ENCODE measurements around the gene SCGB3A1. TPM values are rescaled to one million over a fixed set of nuclear protein-coding genes. Genes with fewer than 3 reads are reported as not detected.

Gene SCGB3A1
- total and polyA plus RNA-seq, 5 donors = not detected

DNA sequence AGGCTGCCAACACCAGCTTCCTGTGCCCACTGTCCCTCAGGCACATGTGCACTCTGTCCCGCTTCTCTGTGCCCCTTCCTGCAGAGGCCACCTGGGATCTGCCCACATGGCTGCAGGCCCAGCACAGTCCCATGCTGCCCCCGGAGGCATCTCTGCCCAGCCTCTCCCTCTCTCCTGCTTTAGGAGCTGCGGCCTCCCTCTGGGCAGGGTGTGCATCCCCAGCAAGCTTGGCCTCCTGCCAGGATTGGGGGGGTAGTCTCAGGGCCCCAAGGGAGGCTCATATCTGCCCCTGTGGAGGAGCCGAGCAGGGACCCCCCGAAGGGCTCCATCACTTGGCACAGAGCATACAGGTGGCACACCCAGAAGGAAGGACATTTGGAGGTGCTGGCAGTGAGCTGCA is 33.3 kb upstream of the SCGB3A1 start:
- intact Hi-C loops (cut with DNase I) = no loop called here
- Histone ChIP-seq H3K4me3 (ENCODE audit: low read length) (no peak overlapping the region), H3K27ac (ENCODE audit: low read length) (no peak overlapping the region), H3K27me3 (ENCODE audit: control insufficient read depth, insufficient read depth) (no peaks in the 10 kb centered on the region), H3K4me1 (ENCODE audit: control insufficient read depth, insufficient read depth, low read length) (no peaks in the 10 kb centered on the region), H3K9me3 (ENCODE audit: control insufficient read depth, low read length) (no peaks in the 10 kb centered on the region)
- DNase-seq (peak in 2 of 3 donors; percentile 40 to 65), ATAC-seq (no peak)
- WGBS = 49% methylated on average over 5 of the region's 5 CpGs

DNA sequence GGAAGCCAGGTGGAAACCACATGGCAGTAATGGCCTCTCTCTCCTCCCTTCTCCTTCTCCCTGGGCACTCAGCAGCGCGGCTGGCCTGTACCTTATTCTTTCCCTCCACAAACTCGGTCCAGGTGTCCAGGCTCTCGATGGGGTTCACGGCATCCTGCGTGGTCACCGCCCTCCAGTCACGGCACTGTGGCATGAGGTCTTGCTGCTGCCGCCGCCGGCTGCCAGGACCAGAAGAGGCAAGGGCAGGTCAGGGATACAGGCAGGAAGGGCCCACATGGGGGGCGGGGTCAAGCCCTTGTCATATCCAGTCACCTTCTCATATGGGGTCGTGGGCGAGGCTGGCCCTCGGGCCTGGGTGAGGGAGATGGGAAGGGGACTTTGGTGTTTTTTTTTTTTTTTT is 32.5 kb upstream of the SCGB3A1 start:
- ATAC-seq (no peak), DNase-seq (peak in 2 of 3 donors; percentile 35 to 46)
- no peaks in the 10 kb centered on the region for H3K9me3 ChIP-seq (ENCODE audit: control insufficient read depth, low read length)
- no peak overlapping the region for H3K27ac ChIP-seq (ENCODE audit: low read length)
- WGBS = 86% methylated on average over 15 of the region's 15 CpGs
- H3K4me1 ChIP-seq (ENCODE audit: control insufficient read depth, insufficient read depth, low read length) = no peaks in the 10 kb centered on the region
- intact Hi-C loops (cut with DNase I) = no loop called here
- H3K27me3 ChIP-seq (ENCODE audit: control insufficient read depth, insufficient read depth) = no peaks in the 10 kb centered on the region
- H3K4me3 ChIP-seq (ENCODE audit: low read length) = no peak overlapping the region

DNA sequence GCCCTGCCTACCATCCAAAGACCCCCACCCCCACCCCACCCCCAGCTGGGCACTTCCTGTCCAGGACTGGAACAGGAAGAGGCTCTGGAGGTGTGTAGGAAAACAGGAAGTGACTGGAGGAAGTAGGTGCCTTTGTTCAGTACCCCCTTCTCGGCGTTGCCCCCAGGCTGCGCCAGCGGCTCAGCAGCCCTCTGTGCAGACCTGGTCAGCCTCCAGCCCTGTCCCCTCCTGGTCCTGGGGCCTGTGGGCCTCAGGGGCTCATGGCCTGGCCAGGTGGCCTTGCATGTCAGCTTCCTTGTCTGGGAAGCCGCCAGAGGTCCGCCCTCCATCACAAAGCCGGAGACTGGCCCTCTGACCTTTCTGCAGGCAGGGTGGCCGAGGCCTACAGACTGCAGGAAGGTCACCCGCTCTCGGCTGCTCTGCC is 32.1 kb upstream of the SCGB3A1 start:
- Histone ChIP-seq H3K4me3 (ENCODE audit: low read length) (no peak overlapping the region), H3K4me1 (ENCODE audit: control insufficient read depth, insufficient read depth, low read length) (no peaks in the 10 kb centered on the region), H3K27me3 (ENCODE audit: control insufficient read depth, insufficient read depth) (no peaks in the 10 kb centered on the region), H3K9me3 (ENCODE audit: control insufficient read depth, low read length) (no peaks in the 10 kb centered on the region), H3K27ac (ENCODE audit: low read length) (no peak overlapping the region)
- DNase-seq = peak in 2 of 3 donors; percentile 46 to 50
- ATAC-seq = no peak
- intact Hi-C loops (cut with DNase I) = no loop called here
- 74% methylated on average over 10 of the region's 10 CpGs for WGBS

DNA sequence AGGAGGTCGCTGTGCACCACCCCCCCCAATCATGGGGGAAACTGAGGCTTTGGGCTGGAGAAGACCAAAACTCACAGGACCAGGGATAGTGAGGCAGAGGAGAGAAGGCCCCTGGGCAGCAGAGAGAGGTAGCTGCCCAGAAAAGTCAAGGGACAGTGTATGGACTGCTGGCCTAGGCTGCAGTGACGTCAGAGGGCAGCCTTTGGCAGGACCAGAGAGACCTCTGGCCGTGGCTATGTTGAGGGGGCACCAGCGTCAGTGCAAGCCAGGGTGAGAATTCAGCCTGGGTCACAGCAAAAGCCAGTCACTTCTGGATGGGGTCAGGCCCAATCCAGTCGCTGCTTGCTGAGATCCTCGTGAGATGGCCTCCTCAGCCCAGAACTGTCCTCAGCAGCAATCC is 31.6 kb upstream of the SCGB3A1 start:
- ATAC-seq = no peak
- Histone ChIP-seq H3K4me1 (ENCODE audit: control insufficient read depth, insufficient read depth, low read length) (no peaks in the 10 kb centered on the region), H3K27ac (ENCODE audit: low read length) (no peak overlapping the region), H3K4me3 (ENCODE audit: low read length) (no peak overlapping the region), H3K27me3 (ENCODE audit: control insufficient read depth, insufficient read depth) (no peaks in the 10 kb centered on the region), H3K9me3 (ENCODE audit: control insufficient read depth, low read length) (no peaks in the 10 kb centered on the region)
- intact Hi-C loops (cut with DNase I) = no loop called here
- peak in 2 of 3 donors; percentile 22 to 23 for DNase-seq
- 85% methylated on average over 6 of the region's 6 CpGs for WGBS

DNA sequence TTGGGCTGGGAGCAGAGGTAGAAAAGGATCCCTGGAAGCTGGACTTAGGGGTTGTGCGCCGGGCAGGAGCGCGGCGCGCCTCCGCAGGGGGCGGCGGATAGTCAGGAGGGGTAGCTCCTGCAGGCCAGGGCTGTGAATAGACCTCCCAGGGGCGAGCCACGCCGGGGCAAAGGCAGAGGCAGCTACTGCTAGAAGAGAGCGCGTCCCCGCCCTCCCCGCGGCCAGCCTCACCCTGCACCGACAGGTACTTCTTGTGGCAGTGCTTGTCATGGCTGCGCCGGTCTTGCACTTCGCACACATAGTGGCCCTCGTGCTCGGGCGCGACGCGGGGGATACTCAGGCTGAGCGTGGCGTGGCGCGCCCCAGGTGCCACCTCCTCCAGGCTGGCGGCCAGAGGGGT is 30.0 kb upstream of the SCGB3A1 start:
- Histone ChIP-seq H3K27me3 (ENCODE audit: control insufficient read depth, insufficient read depth) (no peaks in the 10 kb centered on the region), H3K4me3 (ENCODE audit: low read length) (no peak overlapping the region), H3K4me1 (ENCODE audit: control insufficient read depth, insufficient read depth, low read length) (no peaks in the 10 kb centered on the region), H3K9me3 (ENCODE audit: control insufficient read depth, low read length) (no peaks in the 10 kb centered on the region), H3K27ac (ENCODE audit: low read length) (no peak overlapping the region)
- no peak for ATAC-seq
- WGBS = 84% methylated on average over 32 of the region's 32 CpGs
- intact Hi-C loops (cut with DNase I) = no loop called here
- DNase-seq = peak in 1 of 3 donors; percentile 46

DNA sequence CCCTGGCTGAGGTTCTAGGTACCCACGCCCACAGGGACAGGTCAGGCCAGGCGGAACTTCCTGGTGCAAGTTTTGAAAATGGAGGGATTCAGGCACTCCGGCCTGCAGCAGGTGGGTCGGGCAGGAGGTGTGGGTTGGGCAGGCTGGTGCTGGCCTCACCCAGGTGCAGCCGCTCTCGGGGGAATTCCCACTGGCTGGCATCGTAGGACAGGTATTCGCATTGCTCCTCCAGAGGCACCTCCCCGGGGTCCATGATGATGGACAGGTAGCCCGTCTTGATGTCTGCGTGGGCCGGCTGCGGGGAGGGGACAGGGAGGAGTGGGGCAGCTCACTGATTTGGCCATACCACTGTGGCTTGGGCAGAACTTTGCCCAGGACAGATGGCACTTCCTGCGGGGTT is 28.7 kb upstream of the SCGB3A1 start:
- H3K27me3 ChIP-seq (ENCODE audit: control insufficient read depth, insufficient read depth) = no peaks in the 10 kb centered on the region
- H3K4me1 ChIP-seq (ENCODE audit: control insufficient read depth, insufficient read depth, low read length) = no peaks in the 10 kb centered on the region
- WGBS = 94% methylated on average over 14 of the region's 14 CpGs
- H3K9me3 ChIP-seq (ENCODE audit: control insufficient read depth, low read length) = no peaks in the 10 kb centered on the region
- no peak for ATAC-seq
- no peak overlapping the region for H3K4me3 ChIP-seq (ENCODE audit: low read length)
- no peak overlapping the region for H3K27ac ChIP-seq (ENCODE audit: low read length)
- intact Hi-C loops (cut with DNase I) = no loop called here
- peak in 1 of 3 donors; percentile 52 for DNase-seq

DNA sequence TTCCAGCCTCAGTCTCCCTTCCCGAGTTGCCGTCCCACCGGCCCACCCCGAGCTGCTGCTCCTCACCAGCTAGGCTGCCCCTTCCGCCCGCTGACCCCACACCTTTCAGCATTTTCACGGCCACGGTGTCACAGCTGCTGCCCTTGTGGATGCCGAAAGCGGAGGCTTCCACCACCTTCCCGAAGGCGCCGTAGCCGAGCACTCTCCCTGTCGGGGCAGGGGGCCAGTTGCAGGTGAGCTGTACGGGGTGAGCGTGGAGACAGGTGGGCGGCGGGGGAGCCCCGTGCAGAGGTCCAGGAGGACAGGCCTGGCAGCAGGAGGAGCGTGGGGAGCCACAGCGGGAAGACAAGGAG is 28.2 kb upstream of the SCGB3A1 start:
- Histone ChIP-seq H3K27me3 (ENCODE audit: control insufficient read depth, insufficient read depth) (no peaks in the 10 kb centered on the region), H3K4me1 (ENCODE audit: control insufficient read depth, insufficient read depth, low read length) (no peaks in the 10 kb centered on the region), H3K27ac (ENCODE audit: low read length) (no peak overlapping the region), H3K4me3 (ENCODE audit: low read length) (no peak overlapping the region), H3K9me3 (ENCODE audit: control insufficient read depth, low read length) (no peaks in the 10 kb centered on the region)
- WGBS = 79% methylated on average over 22 of the region's 22 CpGs
- ATAC-seq (no peak), DNase-seq (peak in 1 of 3 donors; percentile 41)
- intact Hi-C loops (cut with DNase I) = no loop called here

DNA sequence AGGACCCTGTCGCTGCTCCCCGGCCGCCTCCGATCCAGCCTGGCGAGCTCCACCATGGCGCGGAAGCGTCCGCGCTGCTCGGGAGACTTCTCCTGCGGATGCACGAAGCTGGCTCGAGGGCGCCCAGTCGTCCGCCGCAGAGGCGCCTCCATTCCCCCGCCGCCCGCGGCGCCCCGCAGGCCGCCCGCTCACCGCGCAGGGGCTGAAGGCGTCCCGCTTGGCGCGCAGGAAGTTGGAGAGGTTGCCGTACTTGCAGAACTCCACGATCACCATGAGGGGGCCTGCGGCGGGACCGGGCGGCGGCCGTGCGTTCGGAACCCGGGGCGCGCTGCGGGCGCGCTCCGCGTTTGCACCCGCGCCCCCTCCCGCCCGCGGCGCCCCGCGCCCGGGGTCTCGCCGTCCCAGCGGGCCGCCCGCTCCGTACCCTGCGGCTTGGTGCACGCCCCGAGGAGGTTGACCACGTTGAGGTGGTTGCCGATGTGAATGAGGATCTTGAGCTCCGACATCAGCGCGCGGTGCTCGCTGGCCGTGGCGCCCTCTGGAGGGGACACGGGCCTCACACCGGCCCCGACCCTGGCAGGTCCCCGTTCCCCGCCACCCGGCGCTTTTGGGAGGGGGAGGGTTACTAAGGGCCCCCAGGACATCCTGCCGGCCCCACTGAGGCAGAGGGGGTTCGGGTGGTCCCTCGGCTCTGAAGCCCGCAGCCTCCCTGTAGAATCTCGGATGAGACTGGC is 27.7 kb upstream of the SCGB3A1 start:
- DNase-seq (no peak), ATAC-seq (no peak)
- Histone ChIP-seq H3K27me3 (ENCODE audit: control insufficient read depth, insufficient read depth) (no peaks in the 10 kb centered on the region), H3K9me3 (ENCODE audit: control insufficient read depth, low read length) (no peaks in the 10 kb centered on the region), H3K4me1 (ENCODE audit: control insufficient read depth, insufficient read depth, low read length) (no peaks in the 10 kb centered on the region), H3K4me3 (ENCODE audit: low read length) (peak overlapping the region; percentile 23), H3K27ac (ENCODE audit: low read length) (no peak overlapping the region)
- intact Hi-C loops (cut with DNase I) = no loop called here
- WGBS = 33% methylated on average over 90 of the region's 90 CpGs

DNA sequence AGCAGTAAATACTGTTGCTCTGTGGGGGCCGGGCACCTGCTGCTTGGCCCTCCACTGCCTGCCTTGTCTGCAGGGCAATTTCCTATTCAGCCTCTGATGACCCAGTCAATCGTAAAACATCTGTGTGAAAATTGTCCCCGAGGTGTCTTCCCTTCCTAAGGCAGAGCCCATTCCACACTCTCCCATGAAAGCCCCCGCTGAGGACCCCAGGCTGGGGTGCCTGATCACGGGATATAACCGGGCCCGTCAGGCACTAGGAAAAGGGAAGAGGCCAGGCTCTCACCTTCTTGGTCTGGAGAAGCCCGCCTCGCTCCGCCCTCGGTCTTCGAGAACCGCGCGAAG is 27.2 kb upstream of the SCGB3A1 start:
- Histone ChIP-seq H3K4me1 (ENCODE audit: control insufficient read depth, insufficient read depth, low read length) (no peaks in the 10 kb centered on the region), H3K9me3 (ENCODE audit: control insufficient read depth, low read length) (no peaks in the 10 kb centered on the region), H3K4me3 (ENCODE audit: low read length) (peak overlapping the region; percentile 23), H3K27ac (ENCODE audit: low read length) (no peak overlapping the region), H3K27me3 (ENCODE audit: control insufficient read depth, insufficient read depth) (no peaks in the 10 kb centered on the region)
- no peak for ATAC-seq
- DNase-seq = no peak
- intact Hi-C loops (cut with DNase I) = no loop called here
- WGBS = 35% methylated on average over 15 of the region's 15 CpGs

DNA sequence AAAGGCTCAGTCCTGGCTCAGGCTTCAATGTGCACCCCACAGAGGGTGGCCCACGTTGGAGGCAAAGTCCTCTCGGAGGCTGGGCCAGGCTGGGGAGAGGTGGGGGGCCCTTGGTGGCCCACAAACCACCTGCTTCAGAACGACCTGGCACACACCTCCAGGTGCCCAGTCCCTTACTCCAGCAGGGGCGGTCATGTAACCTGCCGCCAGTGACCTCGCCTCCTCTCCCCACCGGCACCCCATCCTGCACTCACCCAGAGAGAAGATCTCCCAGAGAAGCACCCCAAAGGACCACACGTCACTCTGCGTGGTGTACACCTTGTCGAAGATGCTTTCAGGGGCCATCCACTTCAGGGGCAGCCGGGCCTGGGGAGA is 22.5 kb upstream of the SCGB3A1 start:
- 85% methylated on average over 11 of the region's 11 CpGs for WGBS
- no peaks in the 10 kb centered on the region for H3K27me3 ChIP-seq (ENCODE audit: control insufficient read depth, insufficient read depth)
- no peaks in the 10 kb centered on the region for H3K4me1 ChIP-seq (ENCODE audit: control insufficient read depth, insufficient read depth, low read length)
- intact Hi-C loops (cut with DNase I) = no loop called here
- no peaks in the 10 kb centered on the region for H3K9me3 ChIP-seq (ENCODE audit: control insufficient read depth, low read length)
- no peak for DNase-seq
- H3K4me3 ChIP-seq (ENCODE audit: low read length) = no peak overlapping the region
- H3K27ac ChIP-seq (ENCODE audit: low read length) = no peak overlapping the region
- ATAC-seq = no peak

DNA sequence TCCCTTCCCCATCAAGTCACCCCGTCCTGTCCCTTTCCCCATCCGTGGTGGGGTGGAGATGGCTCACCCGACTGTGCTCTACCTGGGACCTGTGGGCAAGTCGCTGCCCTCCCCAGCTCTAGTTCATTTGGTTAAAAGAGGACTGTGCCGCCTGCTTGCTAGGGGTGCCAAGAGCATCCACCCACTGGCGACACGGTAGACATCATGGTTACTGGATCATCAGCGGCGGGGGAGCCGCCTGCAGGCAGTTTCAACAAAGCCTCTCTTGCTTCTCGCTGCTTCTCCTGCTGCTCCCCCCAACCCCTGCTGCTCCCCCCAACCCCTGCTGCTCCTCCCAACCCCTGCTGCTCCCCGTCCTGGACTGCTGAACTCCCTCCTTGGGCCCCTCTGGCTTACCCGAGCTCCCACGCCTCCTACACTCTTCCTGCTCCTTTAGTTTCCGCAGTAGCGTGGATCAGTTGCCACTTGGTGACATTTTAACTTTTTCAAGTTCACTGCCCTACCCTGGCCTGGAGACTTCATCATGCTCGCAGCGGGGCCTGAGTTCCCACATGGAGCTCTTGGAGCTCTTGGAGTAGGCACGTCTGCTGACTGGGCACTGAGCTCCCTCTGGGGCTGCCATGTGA is 22.0 kb upstream of the SCGB3A1 start:
- DNase-seq (no peak), ATAC-seq (no peak)
- H3K27me3 ChIP-seq (ENCODE audit: control insufficient read depth, insufficient read depth) = no peaks in the 10 kb centered on the region
- no peak overlapping the region for H3K27ac ChIP-seq (ENCODE audit: low read length)
- intact Hi-C loops (cut with DNase I) = no loop called here
- WGBS = 78% methylated on average over 19 of the region's 19 CpGs
- no peaks in the 10 kb centered on the region for H3K4me1 ChIP-seq (ENCODE audit: control insufficient read depth, insufficient read depth, low read length)
- no peaks in the 10 kb centered on the region for H3K9me3 ChIP-seq (ENCODE audit: control insufficient read depth, low read length)
- no peak overlapping the region for H3K4me3 ChIP-seq (ENCODE audit: low read length)

Data from right cardiac atrium (tissue), 5 donors.